HepG2 (cell line): Measurements from ENCODE around the gene TPRN. TPM values are rescaled to one million over a fixed set of nuclear protein-coding genes. Genes with fewer than 3 reads are reported as not detected.
A peak's percentile ranks its signal among the peaks of the same experiment; 100 is the strongest.

Experiments used
- ATAC-seq: fragments of 200-7000 bp; cut with Tn5 transposase; 3 replicates; pipeline ENCODE4 v1.9.1; 2020; ENCODE audit warnings: mild to moderate bottlenecking, moderate library complexity
- BruUV-seq: library from RNA; stranded (reverse); fragments of 400-500 nt; replicated peaks from 2 replicates; lab custom pipeline; 2021; lab: Mats Ljungman, UMichigan
- CTCF ChIA-PET: fragments of 300-600 bp; formaldehyde crosslinking; extraction: SDS; loops from one replicate; lab custom pipeline; 2021; ENCODE audit warnings: low total read pairs, inconsistent platforms, low intra/inter-chr PET ratio; lab: Yijun Ruan, JAX
- POLR2A ChIA-PET: fragments of 350-600 bp; sonication (Branson Sonifier 250); formaldehyde crosslinking; loops from one replicate; lab custom pipeline; 2020; ENCODE audit warnings: antibody characterized with exemption, inconsistent platforms; lab: Yijun Ruan, JAX
- DNase-seq: peaks from one replicate; pipeline ENCODE4 v3.0.0-alpha.2; 2015; ENCODE audit warnings: low spot score
- FAIRE-seq: peaks from 3 replicates; lab custom pipeline; 2011; peaks lifted over from hg19 to GRCh38; lab: Jason Lieb, UNC
- H2AFZ ChIP-seq: one replicate; pipeline ENCODE4 v1.6.1; 2011; ENCODE audit warnings: low read length, inconsistent platforms
- H3K27ac ChIP-seq: fragments of 300-600 bp; 3 replicates; pipeline ENCODE4 v1.8.0; 2011; ENCODE audit warnings: mixed run types, mild to moderate bottlenecking, mixed read lengths, low read length, inconsistent platforms; ENCODE audit not compliant: insufficient read depth; ENCODE audit errors: extremely low read length
- H3K27me3 ChIP-seq, 2 experiments: fragments of 200-600 bp in 1 of 2; 2 replicates in 1 of 2; 3 replicates in 1 of 2; pipeline versions ENCODE4 v1.6.0 to v1.8.0; 2011; ENCODE audit warnings: low read length in 2 of 2, mild to moderate bottlenecking in 2 of 2, moderate library complexity in 2 of 2, inconsistent platforms in 1 of 2; ENCODE audit not compliant: insufficient read depth in 2 of 2, control insufficient read depth in 1 of 2
- H3K36me3 ChIP-seq, 2 experiments: fragments of 200-600 bp in 1 of 2; replicated peaks in 1 of 2; 2 replicates in 1 of 2; 3 replicates in 1 of 2; pipeline versions ENCODE4 v1.5.1 to v1.8.0; 2011; ENCODE audit warnings: low read length in 2 of 2, inconsistent platforms in 1 of 2; ENCODE audit not compliant: insufficient read depth in 2 of 2, control insufficient read depth in 1 of 2
- H3K4me1 ChIP-seq: 2 replicates; pipeline ENCODE4 v1.5.1; 2012; ENCODE audit warnings: low read length, inconsistent platforms; ENCODE audit not compliant: insufficient read depth
- H3K4me2 ChIP-seq: 2 replicates; pipeline ENCODE4 v1.6.0; 2011; ENCODE audit warnings: low read depth, low read length, inconsistent platforms
- H3K4me3 ChIP-seq, 3 experiments: fragments of 200-600 bp in 1 of 3; sonication (generic), shearing (Covaris generic) in 1 of 3; replicated peaks in 1 of 3; 2 replicates each; pipeline ENCODE4 v1.5.1; 2011 to 2016; ENCODE audit warnings: low read length in 3 of 3, inconsistent platforms in 2 of 3, low read depth in 2 of 3, mild to moderate bottlenecking in 2 of 3, control low read depth in 1 of 3, mixed read lengths in 1 of 3; ENCODE audit not compliant: insufficient read depth in 1 of 3
- H3K79me2 ChIP-seq: one replicate; pipeline ENCODE4 v1.6.1; 2011; ENCODE audit warnings: low read length, inconsistent platforms; ENCODE audit not compliant: insufficient read depth
- H3K9ac ChIP-seq: 2 replicates; pipeline ENCODE4 v1.6.0; 2011; ENCODE audit warnings: mild to moderate bottlenecking, low read depth, low read length, inconsistent platforms; ENCODE audit not compliant: insufficient read depth
- H3K9me3 ChIP-seq: 2 replicates; pipeline ENCODE4 v1.5.1; 2012; ENCODE audit warnings: mild to moderate bottlenecking, low read length
- H4K20me1 ChIP-seq: 2 replicates; pipeline ENCODE4 v1.6.0; 2011; ENCODE audit warnings: inconsistent platforms, mild to moderate bottlenecking, low read length, moderate library complexity; ENCODE audit not compliant: insufficient read depth
- AGO1 ChIP-seq: fragments of 200-400 bp; formaldehyde crosslinking; IDR thresholded peaks from 2 replicates; pipeline ENCODE4 v1.6.1; 2017; ENCODE audit warnings: mild to moderate bottlenecking, low read depth, low read length, moderate library complexity; ENCODE audit not compliant: poor library complexity, severe bottlenecking
- CEBPG ChIP-seq: IDR thresholded peaks from 2 replicates; pipeline ENCODE4 v1.6.1; 2016
- KDM2A ChIP-seq: sonication (generic); formaldehyde crosslinking; IDR thresholded peaks from 2 replicates; pipeline ENCODE4 v1.4.0; 2020; ENCODE audit warnings: low read depth, missing genetic modification reagents, borderline replicate concordance
- MBNL3 ChIP-seq: fragments of 250-450 bp; sonication (Bioruptor Pico); conservative IDR thresholded peaks from 2 replicates; pipeline ENCODE4 v1.8.0; 2022; ENCODE audit warnings: mild to moderate bottlenecking, inconsistent platforms
- NR2C2 ChIP-seq: sonication (generic); formaldehyde crosslinking; IDR thresholded peaks from 2 replicates; pipeline ENCODE4 v1.4.0; 2020; ENCODE audit warnings: missing genetic modification reagents, mild to moderate bottlenecking, moderate library complexity, borderline replicate concordance
- TRIM22 ChIP-seq: fragments of 450-650 bp; IDR thresholded peaks from 2 replicates; pipeline ENCODE4 v1.6.1; 2017
- ZFP36L2 ChIP-seq: sonication (generic); formaldehyde crosslinking; IDR thresholded peaks from 2 replicates; pipeline ENCODE4 v1.4.0; 2020; ENCODE audit warnings: missing genetic modification reagents
- ZNF276 ChIP-seq: sonication (generic); formaldehyde crosslinking; IDR thresholded peaks from 2 replicates; pipeline ENCODE4 v1.4.0; 2020; ENCODE audit warnings: mild to moderate bottlenecking, low read depth, missing genetic modification reagents
- ZNF543 ChIP-seq: sonication (generic); formaldehyde crosslinking; IDR thresholded peaks from 2 replicates; pipeline ENCODE4 v1.4.0; 2020; ENCODE audit warnings: mild to moderate bottlenecking, missing genetic modification reagents
- ZNF775 ChIP-seq: sonication (generic); formaldehyde crosslinking; IDR thresholded peaks from 2 replicates; pipeline ENCODE4 v1.4.0; 2020; ENCODE audit warnings: missing genetic modification reagents, mild to moderate bottlenecking, moderate library complexity, borderline replicate concordance
- ZNF792 ChIP-seq: IDR thresholded peaks from 2 replicates; pipeline ENCODE4 v1.6.1; 2016
- WGBS: methylation state at CpG from one replicate; pipeline ENCODE4 v1.1.6; 2017; ENCODE audit warnings: low lambda C conversion rate; 5-methylcytosine and 5-hydroxymethylcytosine counted together
- in situ Hi-C: cut with HindIII; loops from 2 replicates; pipeline ENCODE4 v1.10.0; 2017; ENCODE audit warnings: low pct_unique_long_range_greater_than_20kb; ENCODE audit not compliant: extremely low pct_ligation_motif_present
- intact Hi-C: fragments of 100-400 bp; cut with micrococcal nuclease; formaldehyde crosslinking; loops from one replicate; pipeline ENCODE4 v1.10.0; 2022; ENCODE audit not compliant: unreplicated experiment
- polyA plus RNA-seq, 8 experiments: library from polyadenylated mRNA; depleted of rRNA in 3 of 8; stranded (reverse) in 7 of 8; unstranded in 1 of 8; fragments of >200 nt; fragmentation: Illumina TruSeq in 4 of 8; extraction: Trizol in 4 of 8; gene quantifications; 2 replicates each; pipeline versions ENCODE4 v1.2.1 to v1.2.3, GENCODE V29; 2011 to 2016; ENCODE audit warnings: low read depth in 4 of 8, missing spikeins in 1 of 8, mixed read lengths in 1 of 8; ENCODE audit not compliant: insufficient read depth in 1 of 8
- total RNA-seq, 5 experiments: library from RNA; depleted of rRNA; stranded (reverse); fragments of >200 nt; fragmentation: Illumina TruSeq; extraction: Trizol; gene quantifications; 2 replicates each; pipeline ENCODE4 v1.2.3, GENCODE V29; 2016; ENCODE audit warnings: low read depth in 1 of 5
- TF ChIP-seq, protein P1 (sequence below): sonication (generic); formaldehyde crosslinking; IDR thresholded peaks from 2 replicates; pipeline ENCODE4 v1.4.0; 2020; ENCODE audit warnings: missing genetic modification reagents
- TF ChIP-seq, protein P2 (sequence below): sonication (generic); IDR thresholded peaks from 2 replicates; pipeline ENCODE4 v1.6.1; 2016; ENCODE audit warnings: low read depth, borderline replicate concordance

TPRN gene
- total and polyA plus RNA-seq, 2 of the 13 experiments (the other 11 are each of a cell fraction or from before 2014, with no cell fraction given), result 10.1 to 19.2 TPM

DNA sequence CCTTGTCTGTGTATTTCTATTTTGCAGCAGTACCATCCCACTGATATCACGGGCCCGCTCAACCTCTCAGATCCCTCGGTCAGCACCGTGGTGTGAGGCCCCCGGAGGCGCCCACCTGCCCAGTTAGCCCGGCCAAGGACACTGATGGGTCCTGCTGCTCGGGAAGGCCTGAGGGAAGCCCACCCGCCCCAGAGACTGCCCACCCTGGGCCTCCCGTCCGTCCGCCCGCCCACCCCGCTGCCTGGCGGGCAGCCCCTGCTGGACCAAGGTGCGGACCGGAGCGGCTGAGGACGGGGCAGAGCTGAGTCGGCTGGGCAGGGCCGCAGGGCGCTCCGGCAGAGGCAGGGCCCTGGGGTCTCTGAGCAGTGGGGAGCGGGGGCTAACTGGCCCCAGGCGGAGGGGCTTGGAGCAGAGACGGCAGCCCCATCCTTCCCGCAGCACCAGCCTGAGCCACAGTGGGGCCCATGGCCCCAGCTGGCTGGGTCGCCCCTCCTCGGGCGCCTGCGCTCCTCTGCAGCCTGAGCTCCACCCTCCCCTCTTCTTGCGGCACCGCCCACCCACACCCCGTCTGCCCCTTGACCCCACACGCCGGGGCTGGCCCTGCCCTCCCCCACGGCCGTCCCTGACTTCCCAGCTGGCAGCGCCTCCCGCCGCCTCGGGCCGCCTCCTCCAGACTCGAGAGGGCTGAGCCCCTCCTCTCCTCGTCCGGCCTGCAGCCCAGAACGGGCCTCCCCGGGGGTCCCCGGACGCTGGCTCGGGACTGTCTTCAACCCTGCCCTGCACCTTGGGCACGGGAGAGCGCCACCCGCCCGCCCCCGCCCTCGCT lies 32.6 kb downstream of the TPRN start:
- Histone ChIP-seq H3K9me3 (no peaks in the 10 kb centered on the region), H3K27me3 (peaks cover 11 to 84% of the 10 kb centered on the region in 2 experiments; a peak in 3 of 5 replicates), H2AFZ (no peak overlapping the region), H4K20me1 (no peaks in the 10 kb centered on the region), H3K27ac (no peak overlapping the region), H3K4me3 (peak overlapping the region in 2 of 3 experiments; percentile 31 to 65; a peak in 3 of 6 replicates), H3K36me3 (no peaks in the 10 kb centered on the region), H3K79me2 (no peaks in the 10 kb centered on the region), H3K4me2 (peak overlapping the region; percentile 76), H3K4me1 (peaks cover 9% of the 10 kb centered on the region), H3K9ac (no peak overlapping the region)
- ChIA-PET CTCF (no interaction called here), POLR2A (interaction anchor here (1.0 to 1.6 kb wide), 4 partner anchors 21 to 109 kb away, joined by 3 to 4 read pairs (median 4); partner anchors contain the start of gene RNF224)
- in situ Hi-C loops, result no loop called here
- no peak for FAIRE-seq
- DNase-seq, result no peak
- WGBS, result 2% methylated on average over 22 of the region's 57 CpGs
- ATAC-seq, result peak; percentile 8
- intact Hi-C loops, result no loop called here
- BruUV-seq, result no TSS peak
- 0 out of 2 replicates have a peak, but pooled peaks have one; percentile 5 for TF ChIP-seq KDM2A (CRISPR knock-in tag)
- TF ChIP-seq ZNF792 (CRISPR knock-in tag), result no peak
- no peak for TF ChIP-seq ZFP36L2 (CRISPR knock-in tag)
- TF ChIP-seq NR2C2 (CRISPR knock-in tag), result peak; percentile 42; the same call in 1 of the 2 replicates
- no peak for TF ChIP-seq TRIM22
- TF ChIP-seq CEBPG (CRISPR knock-in tag), result no peak
- no peak for TF ChIP-seq ZNF775 (CRISPR knock-in tag)
- no peak for TF ChIP-seq ZNF543
- no peak for TF ChIP-seq ZNF276 (CRISPR knock-in tag)
- TF ChIP-seq, protein P1, sequence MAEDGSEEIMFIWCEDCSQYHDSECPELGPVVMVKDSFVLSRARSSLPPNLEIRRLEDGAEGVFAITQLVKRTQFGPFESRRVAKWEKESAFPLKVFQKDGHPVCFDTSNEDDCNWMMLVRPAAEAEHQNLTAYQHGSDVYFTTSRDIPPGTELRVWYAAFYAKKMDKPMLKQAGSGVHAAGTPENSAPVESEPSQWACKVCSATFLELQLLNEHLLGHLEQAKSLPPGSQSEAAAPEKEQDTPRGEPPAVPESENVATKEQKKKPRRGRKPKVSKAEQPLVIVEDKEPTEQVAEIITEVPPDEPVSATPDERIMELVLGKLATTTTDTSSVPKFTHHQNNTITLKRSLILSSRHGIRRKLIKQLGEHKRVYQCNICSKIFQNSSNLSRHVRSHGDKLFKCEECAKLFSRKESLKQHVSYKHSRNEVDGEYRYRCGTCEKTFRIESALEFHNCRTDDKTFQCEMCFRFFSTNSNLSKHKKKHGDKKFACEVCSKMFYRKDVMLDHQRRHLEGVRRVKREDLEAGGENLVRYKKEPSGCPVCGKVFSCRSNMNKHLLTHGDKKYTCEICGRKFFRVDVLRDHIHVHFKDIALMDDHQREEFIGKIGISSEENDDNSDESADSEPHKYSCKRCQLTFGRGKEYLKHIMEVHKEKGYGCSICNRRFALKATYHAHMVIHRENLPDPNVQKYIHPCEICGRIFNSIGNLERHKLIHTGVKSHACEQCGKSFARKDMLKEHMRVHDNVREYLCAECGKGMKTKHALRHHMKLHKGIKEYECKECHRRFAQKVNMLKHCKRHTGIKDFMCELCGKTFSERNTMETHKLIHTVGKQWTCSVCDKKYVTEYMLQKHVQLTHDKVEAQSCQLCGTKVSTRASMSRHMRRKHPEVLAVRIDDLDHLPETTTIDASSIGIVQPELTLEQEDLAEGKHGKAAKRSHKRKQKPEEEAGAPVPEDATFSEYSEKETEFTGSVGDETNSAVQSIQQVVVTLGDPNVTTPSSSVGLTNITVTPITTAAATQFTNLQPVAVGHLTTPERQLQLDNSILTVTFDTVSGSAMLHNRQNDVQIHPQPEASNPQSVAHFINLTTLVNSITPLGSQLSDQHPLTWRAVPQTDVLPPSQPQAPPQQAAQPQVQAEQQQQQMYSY (CRISPR knock-in tag), result peak; percentile 36; the same call in 1 of the 2 replicates
- no peak for TF ChIP-seq MBNL3
- TF ChIP-seq, protein P2, sequence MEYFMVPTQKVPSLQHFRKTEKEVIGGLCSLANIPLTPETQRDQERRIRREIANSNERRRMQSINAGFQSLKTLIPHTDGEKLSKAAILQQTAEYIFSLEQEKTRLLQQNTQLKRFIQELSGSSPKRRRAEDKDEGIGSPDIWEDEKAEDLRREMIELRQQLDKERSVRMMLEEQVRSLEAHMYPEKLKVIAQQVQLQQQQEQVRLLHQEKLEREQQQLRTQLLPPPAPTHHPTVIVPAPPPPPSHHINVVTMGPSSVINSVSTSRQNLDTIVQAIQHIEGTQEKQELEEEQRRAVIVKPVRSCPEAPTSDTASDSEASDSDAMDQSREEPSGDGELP, result peak; percentile 26; the same call in 1 of the 2 replicates
- TF ChIP-seq AGO1, result no peak
